ENCODE measurements around the gene NUP50. TPM values are rescaled to one million over a fixed set of nuclear protein-coding genes. Genes with fewer than 3 reads are reported as not detected.
A peak's percentile ranks its signal among the peaks of the same experiment; 100 is the strongest.

NUP50 gene
- total RNA-seq, 6 experiments from 2014 or later: 26.4 to 57.2 (median 31.4) TPM

GRCh38 chr22:45216133-45217003 is 52.6 kb downstream of the NUP50 start:
- WGBS (ENCODE audit: insufficient coverage, low coverage, low lambda C conversion rate, missing lambda C conversion rate): 72% methylated on average over 9 of the region's 22 CpGs
- no peak overlapping the region for H3K27ac ChIP-seq
- H3K4me1 ChIP-seq: no peaks in the 10 kb centered on the region
- no peaks in the 10 kb centered on the region for H3K36me3 ChIP-seq
- ATAC-seq: peak in 3 of 4 donors; percentile 8 to 16 (median 13)
- no peaks in the 10 kb centered on the region for H3K9me3 ChIP-seq
- TF ChIP-seq POLR2A (IDR thresholded peaks at IDR 0.05): no peak
- TF ChIP-seq, protein P1, sequence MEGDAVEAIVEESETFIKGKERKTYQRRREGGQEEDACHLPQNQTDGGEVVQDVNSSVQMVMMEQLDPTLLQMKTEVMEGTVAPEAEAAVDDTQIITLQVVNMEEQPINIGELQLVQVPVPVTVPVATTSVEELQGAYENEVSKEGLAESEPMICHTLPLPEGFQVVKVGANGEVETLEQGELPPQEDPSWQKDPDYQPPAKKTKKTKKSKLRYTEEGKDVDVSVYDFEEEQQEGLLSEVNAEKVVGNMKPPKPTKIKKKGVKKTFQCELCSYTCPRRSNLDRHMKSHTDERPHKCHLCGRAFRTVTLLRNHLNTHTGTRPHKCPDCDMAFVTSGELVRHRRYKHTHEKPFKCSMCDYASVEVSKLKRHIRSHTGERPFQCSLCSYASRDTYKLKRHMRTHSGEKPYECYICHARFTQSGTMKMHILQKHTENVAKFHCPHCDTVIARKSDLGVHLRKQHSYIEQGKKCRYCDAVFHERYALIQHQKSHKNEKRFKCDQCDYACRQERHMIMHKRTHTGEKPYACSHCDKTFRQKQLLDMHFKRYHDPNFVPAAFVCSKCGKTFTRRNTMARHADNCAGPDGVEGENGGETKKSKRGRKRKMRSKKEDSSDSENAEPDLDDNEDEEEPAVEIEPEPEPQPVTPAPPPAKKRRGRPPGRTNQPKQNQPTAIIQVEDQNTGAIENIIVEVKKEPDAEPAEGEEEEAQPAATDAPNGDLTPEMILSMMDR (IDR thresholded peaks at IDR 0.05): no peak
- DNase-seq: peak in 2 of 3 donors; percentile 17 to 33
- intact Hi-C loops (cut with DNase I): no loop called here
- no peak overlapping the region for H3K4me3 ChIP-seq
- H3K27me3 ChIP-seq: no peaks in the 10 kb centered on the region

DNA sequence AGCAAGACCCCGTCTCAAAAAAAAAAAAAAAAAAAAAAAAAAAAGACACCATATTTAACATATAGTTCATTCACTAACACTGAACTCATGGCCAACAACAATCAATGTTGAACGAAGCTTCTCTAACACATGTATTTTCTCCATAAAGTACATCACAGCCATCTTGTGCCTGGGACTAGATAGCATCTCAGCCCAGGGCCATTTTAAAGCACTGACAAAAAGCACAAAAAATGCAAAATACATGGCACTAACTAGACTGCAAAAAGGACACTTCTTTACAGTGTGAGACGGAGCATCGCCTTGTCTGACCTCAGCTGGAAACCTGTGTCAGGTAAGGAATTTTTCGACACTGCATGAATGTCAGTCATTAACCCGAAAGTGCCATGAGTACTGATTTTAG is 53.6 kb downstream of the NUP50 start:
- no peaks in the 10 kb centered on the region for H3K27me3 ChIP-seq
- H3K27ac ChIP-seq: no peak overlapping the region
- 92% methylated on average over 6 of the region's 6 CpGs for WGBS (ENCODE audit: insufficient coverage, low coverage, low lambda C conversion rate, missing lambda C conversion rate)
- no peak for ATAC-seq
- TF ChIP-seq, protein P1 (IDR thresholded peaks at IDR 0.05): no peak
- no peak for TF ChIP-seq POLR2A (IDR thresholded peaks at IDR 0.05)
- intact Hi-C loops (cut with DNase I): no loop called here
- no peaks in the 10 kb centered on the region for H3K9me3 ChIP-seq
- H3K4me3 ChIP-seq: no peak overlapping the region
- DNase-seq: no peak
- no peaks in the 10 kb centered on the region for H3K36me3 ChIP-seq
- H3K4me1 ChIP-seq: no peaks in the 10 kb centered on the region

DNA sequence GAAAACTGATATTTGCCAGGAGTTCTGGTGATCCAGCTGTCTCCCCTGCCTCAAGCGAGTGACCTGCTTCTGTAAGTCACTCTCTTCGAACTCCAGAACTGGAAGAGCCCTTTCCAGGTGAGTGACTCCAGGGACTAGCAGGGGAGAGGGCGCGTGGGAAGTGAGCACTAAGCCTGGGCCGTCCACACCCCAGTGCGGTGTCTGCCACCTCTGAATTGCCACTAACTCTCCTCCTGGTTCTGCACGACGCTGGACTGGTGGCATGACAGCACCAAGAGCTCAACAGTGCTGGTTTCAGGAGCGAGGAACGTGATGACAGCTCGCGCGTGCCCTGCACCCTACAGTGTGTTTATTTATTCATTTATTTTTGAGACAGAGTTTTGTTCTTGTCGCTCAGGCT is 54.1 kb downstream of the NUP50 start:
- intact Hi-C loops (cut with DNase I): no loop called here
- no peak for ATAC-seq
- 100% methylated on average over 1 of the region's 14 CpGs for WGBS (ENCODE audit: insufficient coverage, low coverage, low lambda C conversion rate, missing lambda C conversion rate)
- Histone ChIP-seq H3K27me3 (no peaks in the 10 kb centered on the region), H3K4me1 (no peaks in the 10 kb centered on the region), H3K27ac (no peak overlapping the region), H3K9me3 (no peaks in the 10 kb centered on the region), H3K4me3 (no peak overlapping the region), H3K36me3 (no peaks in the 10 kb centered on the region)
- TF ChIP-seq POLR2A (IDR thresholded peaks at IDR 0.05): no peak
- TF ChIP-seq, protein P1 (IDR thresholded peaks at IDR 0.05): no peak
- peak in 1 of 3 donors; percentile 13 for DNase-seq

- intact Hi-C loops (cut with DNase I): no loop called here
- Histone ChIP-seq H3K27me3 (no peaks in the 10 kb centered on the region), H3K27ac (no peak overlapping the region), H3K4me1 (peaks cover 0 to 5% (median 0%) of the 10 kb centered on the region in 4 donors), H3K36me3 (no peaks in the 10 kb centered on the region), H3K9me3 (no peaks in the 10 kb centered on the region), H3K4me3 (no peak overlapping the region)
- 84% methylated on average over 8 of the region's 9 CpGs for WGBS (ENCODE audit: insufficient coverage, low coverage, low lambda C conversion rate, missing lambda C conversion rate)
- ATAC-seq (no peak), DNase-seq (no peak)
- TF ChIP-seq, protein P1 (IDR thresholded peaks at IDR 0.05): no peak
- TF ChIP-seq POLR2A (IDR thresholded peaks at IDR 0.05): no peak
Observed at GRCh38 chr22:45218976-45219375, 55.3 kb downstream of the NUP50 start.

All from right lobe of liver (tissue), 6 donors.